Keratinocyte (primary cell): ENCODE data around the gene RHBDL2. TPM values are rescaled to one million over a fixed set of nuclear protein-coding genes. Genes with fewer than 3 reads are reported as not detected.

Experiments used
- DNase-seq: peaks from one replicate; pipeline ENCODE4 v3.0.0-alpha.2; 2011; ENCODE audit warnings: low read depth, missing footprints, low spot score
- FAIRE-seq: peaks from 2 replicates; lab custom pipeline; 2011; peaks lifted over from hg19 to GRCh38; lab: Jason Lieb, UNC
- H2AFZ ChIP-seq: 2 replicates; pipeline ENCODE4 v1.6.0; 2012; ENCODE audit warnings: low read length, control low read depth, inconsistent platforms; ENCODE audit not compliant: control insufficient read depth
- H3K27ac ChIP-seq: 2 replicates; pipeline ENCODE4 v1.5.1; 2011; ENCODE audit warnings: low read length; ENCODE audit not compliant: control insufficient read depth, insufficient read depth
- H3K27me3 ChIP-seq: 3 replicates; pipeline ENCODE4 v1.6.0; 2011; ENCODE audit warnings: low read length; ENCODE audit not compliant: control insufficient read depth, insufficient read depth; ENCODE audit errors: extremely low read depth
- H3K36me3 ChIP-seq, 2 experiments: 2 replicates in 1 of 2; 3 replicates in 1 of 2; pipeline ENCODE4 v1.5.1; 2011; ENCODE audit warnings: low read length in 2 of 2, mild to moderate bottlenecking in 1 of 2; ENCODE audit not compliant: control insufficient read depth in 2 of 2, insufficient read depth in 2 of 2; ENCODE audit errors: extremely low read depth in 1 of 2
- H3K4me1 ChIP-seq: 3 replicates; pipeline ENCODE4 v1.5.1; 2011; ENCODE audit warnings: low read length; ENCODE audit not compliant: control insufficient read depth, insufficient read depth; ENCODE audit errors: extremely low read depth
- H3K4me2 ChIP-seq: 3 replicates; pipeline ENCODE4 v1.6.0; 2011; ENCODE audit warnings: low read depth, low read length; ENCODE audit not compliant: control insufficient read depth, insufficient read depth; ENCODE audit errors: extremely low read depth
- H3K4me3 ChIP-seq, 3 experiments: fragments of 200-600 bp in 1 of 3; sonication (generic) in 1 of 3; 2 replicates in 2 of 3; 3 replicates in 1 of 3; pipeline ENCODE4 v1.5.1; 2011 to 2016; ENCODE audit warnings: low read length in 3 of 3, mild to moderate bottlenecking in 3 of 3, control low read depth in 2 of 3, inconsistent platforms in 1 of 3, low read depth in 1 of 3, mixed read lengths in 1 of 3, mixed run types in 1 of 3, moderate library complexity in 1 of 3; ENCODE audit not compliant: control insufficient read depth in 2 of 3, insufficient read depth in 2 of 3; ENCODE audit errors: extremely low read depth in 1 of 3
- H3K79me2 ChIP-seq: 2 replicates; pipeline ENCODE4 v1.6.0; 2012; ENCODE audit warnings: low read length; ENCODE audit not compliant: control insufficient read depth, insufficient read depth
- H3K9ac ChIP-seq: 3 replicates; pipeline ENCODE4 v1.6.0; 2011; ENCODE audit warnings: low read length; ENCODE audit not compliant: control insufficient read depth, insufficient read depth; ENCODE audit errors: extremely low read depth
- H3K9me1 ChIP-seq: 3 replicates; pipeline ENCODE4 v1.6.0; 2011; ENCODE audit warnings: low read length; ENCODE audit not compliant: control insufficient read depth, insufficient read depth; ENCODE audit errors: extremely low read depth
- H3K9me3 ChIP-seq: 2 replicates; pipeline ENCODE4 v1.5.1; 2012; ENCODE audit warnings: low read depth, low read length; ENCODE audit not compliant: control insufficient read depth
- H4K20me1 ChIP-seq: 3 replicates; pipeline ENCODE4 v1.6.0; 2011; ENCODE audit warnings: low read length; ENCODE audit not compliant: control insufficient read depth, insufficient read depth; ENCODE audit errors: extremely low read depth
- EZH2 ChIP-seq: IDR thresholded peaks from one replicate; pipeline ENCODE4 v1.6.1; 2012; ENCODE audit warnings: inconsistent platforms, mild to moderate bottlenecking, low read length, moderate library complexity
- dilution Hi-C: fragments of 300-500 bp; cut with MboI; formaldehyde crosslinking; loops from one replicate; pipeline ENCODE4 v1.7.0; 2020; ENCODE audit warnings: low sequenced_read_pairs; ENCODE audit not compliant: extremely low pct_ligation_motif_present
- polyA plus RNA-seq, 5 experiments: library from polyadenylated mRNA; depleted of rRNA in 3 of 5; stranded (reverse) in 3 of 5; stranded (forward) in 1 of 5; unstranded in 1 of 5; fragments of >200 nt; gene quantifications; 1 replicate in 1 of 5; 2 replicates in 3 of 5; 3 replicates in 1 of 5; pipeline versions ENCODE4 v1.2.1 to v1.2.3, GENCODE V29; 2011 to 2012; ENCODE audit warnings: missing spikeins in 2 of 5, low read depth in 1 of 5, low replicate concordance in 1 of 5
- TF ChIP-seq, protein P1 (sequence below), 3 experiments: IDR thresholded peaks in 1 of 3; conservative IDR thresholded peaks in 1 of 3; optimal IDR thresholded peaks in 1 of 3; 2 replicates in 2 of 3; 3 replicates in 1 of 3; pipeline versions ENCODE3 to v1.5.1; 2011; ENCODE audit warnings: low read length in 3 of 3, mild to moderate bottlenecking in 3 of 3, moderate library complexity in 2 of 3, control low read depth in 1 of 3, inconsistent platforms in 1 of 3; ENCODE audit not compliant: insufficient read depth in 2 of 3; ENCODE audit errors: extremely low read depth in 1 of 3

The RHBDL2 gene
- polyA plus RNA-seq, 1 donor (not counting 4 experiments of a cell fraction or from before 2014, with no cell fraction given): 7.9 TPM

DNA sequence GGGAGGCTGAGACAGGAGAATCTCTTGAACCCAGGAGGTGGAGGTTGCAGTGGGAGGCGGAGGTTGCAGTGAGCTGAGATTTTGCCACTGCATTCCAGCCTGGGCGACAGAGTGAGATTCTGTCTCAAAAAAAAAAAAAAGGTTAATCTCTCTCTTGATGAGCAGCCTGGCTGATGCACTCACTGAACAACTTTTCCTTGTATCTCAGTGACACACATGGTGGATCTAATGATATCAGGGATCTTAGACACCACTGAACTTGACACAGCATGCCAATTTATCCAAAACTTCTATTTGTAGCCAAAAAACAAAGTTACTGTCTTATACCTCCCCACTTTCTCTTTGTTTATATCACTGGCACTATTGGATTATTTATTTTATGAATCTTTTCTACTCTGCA lies 16.2 kb downstream of the RHBDL2 start:
- Histone ChIP-seq H3K4me2 (no peak overlapping the region), H3K27ac (no peak overlapping the region), H3K9me1 (no peaks in the 10 kb centered on the region), H3K4me1 (no peaks in the 10 kb centered on the region), H4K20me1 (no peaks in the 10 kb centered on the region), H3K9me3 (no peaks in the 10 kb centered on the region), H3K9ac (no peak overlapping the region), H3K79me2 (no peaks in the 10 kb centered on the region), H3K4me3 (no peak overlapping the region), H2AFZ (no peak overlapping the region), H3K27me3 (no peaks in the 10 kb centered on the region), H3K36me3 (no peaks in the 10 kb centered on the region)
- no peak for FAIRE-seq
- no peak for DNase-seq
- TF ChIP-seq, protein P1, sequence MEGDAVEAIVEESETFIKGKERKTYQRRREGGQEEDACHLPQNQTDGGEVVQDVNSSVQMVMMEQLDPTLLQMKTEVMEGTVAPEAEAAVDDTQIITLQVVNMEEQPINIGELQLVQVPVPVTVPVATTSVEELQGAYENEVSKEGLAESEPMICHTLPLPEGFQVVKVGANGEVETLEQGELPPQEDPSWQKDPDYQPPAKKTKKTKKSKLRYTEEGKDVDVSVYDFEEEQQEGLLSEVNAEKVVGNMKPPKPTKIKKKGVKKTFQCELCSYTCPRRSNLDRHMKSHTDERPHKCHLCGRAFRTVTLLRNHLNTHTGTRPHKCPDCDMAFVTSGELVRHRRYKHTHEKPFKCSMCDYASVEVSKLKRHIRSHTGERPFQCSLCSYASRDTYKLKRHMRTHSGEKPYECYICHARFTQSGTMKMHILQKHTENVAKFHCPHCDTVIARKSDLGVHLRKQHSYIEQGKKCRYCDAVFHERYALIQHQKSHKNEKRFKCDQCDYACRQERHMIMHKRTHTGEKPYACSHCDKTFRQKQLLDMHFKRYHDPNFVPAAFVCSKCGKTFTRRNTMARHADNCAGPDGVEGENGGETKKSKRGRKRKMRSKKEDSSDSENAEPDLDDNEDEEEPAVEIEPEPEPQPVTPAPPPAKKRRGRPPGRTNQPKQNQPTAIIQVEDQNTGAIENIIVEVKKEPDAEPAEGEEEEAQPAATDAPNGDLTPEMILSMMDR (optimal IDR thresholded peaks at IDR 0.05 in 1 of 3, IDR thresholded peaks at IDR 0.05 in 1 of 3, conservative IDR thresholded peaks at IDR 0.05 in 1 of 3; ENCODE audit: extremely low read depth in 1 of 3, insufficient read depth in 2 of 3, low read length in 3 of 3): no peak
- no peak for TF ChIP-seq EZH2
- dilution Hi-C loops: no loop called here

DNA sequence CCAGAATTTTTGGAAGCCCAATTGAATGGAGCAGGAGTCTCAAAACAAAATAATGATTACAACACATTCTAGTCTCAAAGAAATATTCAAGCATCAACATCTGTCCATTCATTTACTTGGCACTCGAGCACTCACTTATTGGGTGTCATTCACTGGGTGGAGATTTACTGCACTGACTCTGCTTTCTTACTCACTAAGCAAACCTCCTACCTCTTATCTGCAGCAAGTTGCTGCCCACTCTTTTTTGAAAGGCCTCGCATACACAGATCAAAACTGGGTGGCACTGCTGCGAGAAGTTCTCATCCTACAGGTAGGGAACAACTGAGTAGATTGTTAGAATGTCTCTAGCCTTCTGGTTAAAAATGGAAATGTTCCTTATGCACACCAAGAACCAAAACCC lies 18.0 kb downstream of the RHBDL2 start:
- H3K9ac ChIP-seq: no peak overlapping the region
- H3K9me3 ChIP-seq: no peaks in the 10 kb centered on the region
- dilution Hi-C loops: no loop called here
- no peak for TF ChIP-seq EZH2
- TF ChIP-seq, protein P1 (optimal IDR thresholded peaks at IDR 0.05 in 1 of 3, IDR thresholded peaks at IDR 0.05 in 1 of 3, conservative IDR thresholded peaks at IDR 0.05 in 1 of 3; ENCODE audit: extremely low read depth in 1 of 3, insufficient read depth in 2 of 3, low read length in 3 of 3): no peak
- H3K9me1 ChIP-seq: no peaks in the 10 kb centered on the region
- FAIRE-seq (no peak), DNase-seq (no peak)
- no peaks in the 10 kb centered on the region for H3K4me1 ChIP-seq
- no peaks in the 10 kb centered on the region for H3K27me3 ChIP-seq
- H2AFZ ChIP-seq: no peak overlapping the region
- H3K79me2 ChIP-seq: no peaks in the 10 kb centered on the region
- no peak overlapping the region for H3K4me2 ChIP-seq
- H3K36me3 ChIP-seq: peaks cover 0 to 1% of the 10 kb centered on the region in 2 experiments
- no peak overlapping the region for H3K27ac ChIP-seq
- no peaks in the 10 kb centered on the region for H4K20me1 ChIP-seq
- H3K4me3 ChIP-seq: no peak overlapping the region
